ENCODE data around the gene PDE4B.
"Not testable (repeated sequence)": the region's sequence is repeated elsewhere in the genome, so short reads cannot be mapped to it uniquely, and the experiment has no call there.

PDE4B gene

DNA sequence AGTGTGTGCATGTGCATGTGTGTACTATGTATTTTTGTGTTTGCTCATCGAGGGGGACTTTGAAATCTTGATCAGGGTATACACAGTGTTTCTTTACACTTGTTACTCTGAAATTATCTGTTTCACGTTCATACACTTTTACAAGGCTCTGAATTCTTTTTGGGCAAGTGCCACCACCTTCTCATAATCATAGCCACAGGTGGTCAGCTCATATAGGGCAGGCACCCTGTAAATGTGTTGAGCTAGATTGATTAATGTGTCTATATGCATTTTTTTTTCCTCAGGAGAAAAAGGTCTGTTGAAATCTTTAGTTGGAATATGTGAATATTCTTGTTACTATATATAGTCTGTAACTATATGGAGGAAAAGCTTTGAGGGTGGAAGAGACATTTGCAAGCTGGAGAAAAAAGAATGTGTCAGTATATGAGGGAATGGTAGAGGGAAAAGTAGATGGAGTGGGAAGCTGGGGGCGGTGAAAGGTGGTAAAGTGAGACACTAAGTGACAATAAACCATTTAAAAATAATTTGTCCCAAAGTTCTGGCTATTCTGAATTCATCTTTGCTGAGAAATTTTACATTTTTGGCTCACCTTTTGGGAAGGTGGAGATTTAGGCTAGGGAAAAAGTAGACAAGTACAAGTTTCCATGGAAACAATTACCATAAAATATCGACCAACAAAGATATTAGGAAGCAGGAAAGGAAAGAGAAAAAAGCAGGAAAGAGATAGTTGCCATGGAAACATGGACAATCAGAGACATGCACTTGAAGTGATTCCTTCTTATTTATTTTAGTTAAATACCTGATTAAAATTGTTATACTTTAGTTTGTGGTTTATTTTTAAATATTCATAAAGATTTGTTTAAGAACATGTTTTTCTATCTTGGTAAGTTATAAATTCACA, 277.5 kb downstream of the PDE4B start:
- DNase-seq: no peak

DNA sequence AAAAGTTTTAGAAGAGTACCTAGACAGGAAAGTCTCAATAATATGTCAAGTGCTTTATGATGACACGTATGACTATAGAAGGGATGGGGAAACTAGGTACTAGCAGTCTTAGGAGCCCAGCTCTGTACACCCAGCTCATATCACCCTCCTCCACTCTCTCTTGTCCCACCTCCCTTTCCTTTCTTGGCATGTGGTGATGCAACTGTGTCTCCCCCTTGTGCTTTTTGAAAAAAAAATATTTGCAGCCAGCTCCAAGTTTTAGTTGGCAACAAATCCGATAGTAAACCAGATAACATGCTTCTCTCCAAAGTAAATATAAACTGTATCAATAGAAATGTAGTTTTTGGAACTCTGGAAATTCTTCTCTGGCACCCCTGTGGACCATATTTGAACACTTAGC, 280.7 kb downstream of the PDE4B start:
- no peak for DNase-seq

DNA sequence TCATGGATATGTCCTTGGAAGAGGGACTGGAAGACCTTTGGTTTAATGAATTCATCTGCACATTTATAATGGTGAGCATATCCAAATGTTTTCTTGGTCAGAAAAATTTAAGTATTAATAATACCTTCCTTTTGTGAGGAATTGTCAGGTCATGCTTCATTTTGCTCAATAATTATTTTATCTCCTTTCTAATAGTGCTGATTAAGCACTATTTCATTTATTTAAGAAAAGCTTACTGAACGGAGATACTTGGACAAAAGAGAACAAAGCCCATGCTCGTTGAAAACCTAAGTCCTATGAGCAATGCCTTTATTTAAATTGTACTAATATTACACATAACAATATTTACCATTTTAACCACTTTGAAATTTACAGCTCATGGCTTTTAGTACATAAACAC, 281.5 kb downstream of the PDE4B start:
- no peak for DNase-seq

DNA sequence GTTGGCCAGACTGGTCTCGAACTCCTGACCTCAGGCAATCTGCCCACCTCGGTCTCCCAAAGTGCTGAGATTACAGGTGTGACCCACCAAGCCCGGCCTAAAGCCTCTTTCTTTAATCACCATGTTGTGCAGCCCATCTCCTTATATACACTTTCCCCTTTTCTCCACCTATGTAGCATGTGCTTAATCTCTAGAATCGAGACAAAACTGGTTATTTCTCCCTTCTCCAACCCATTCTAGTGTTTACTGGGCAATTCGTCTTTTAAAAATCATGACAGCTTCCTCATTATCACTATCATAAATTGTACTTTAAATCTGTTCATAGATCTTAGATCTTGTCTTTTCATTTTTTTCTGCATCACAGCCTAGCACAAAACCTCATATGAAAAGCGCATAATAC, 285.7 kb downstream of the PDE4B start:
- no peak for DNase-seq

DNA sequence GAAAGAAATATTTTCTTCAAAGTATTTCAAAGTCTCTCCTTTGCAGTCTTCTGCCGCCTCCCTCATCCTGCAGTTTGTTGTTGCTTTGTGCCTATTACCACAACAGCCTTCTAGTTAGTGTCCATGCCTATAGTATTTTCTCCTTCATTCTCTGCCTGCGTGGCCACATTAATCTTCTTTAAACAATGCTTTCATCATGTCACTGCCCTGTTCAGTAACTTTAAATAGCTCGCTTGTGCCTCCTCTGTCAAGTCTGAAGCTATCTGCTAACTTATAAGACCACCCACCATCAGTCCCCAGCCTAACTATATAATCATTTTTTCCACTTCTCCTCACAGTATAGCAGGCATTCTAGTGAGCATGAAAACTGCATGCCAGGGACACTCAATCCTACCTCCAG, 290.3 kb downstream of the PDE4B start:
- no peak for DNase-seq

DNA sequence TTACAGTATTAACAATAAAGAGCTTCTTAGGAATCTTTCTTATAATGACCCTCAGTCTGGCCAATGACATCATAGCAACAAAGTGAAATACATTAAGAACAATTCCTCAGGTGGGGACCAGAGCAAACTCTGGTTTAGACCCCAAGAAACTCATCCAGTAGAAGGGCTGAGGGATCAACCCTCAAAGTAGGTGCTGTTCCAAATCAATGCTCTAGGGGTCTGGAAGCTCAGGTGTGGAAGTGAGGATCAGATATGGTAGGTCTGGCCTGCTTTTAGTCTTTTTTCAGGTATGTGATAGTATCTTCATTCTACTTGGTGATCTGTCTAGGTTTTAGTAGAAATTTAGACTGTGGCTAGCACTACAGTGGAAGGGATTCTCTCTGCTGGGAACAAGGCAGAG, 291.7 kb downstream of the PDE4B start:
- DNase-seq: peak in 1 of 5 experiments; percentile 2

DNA sequence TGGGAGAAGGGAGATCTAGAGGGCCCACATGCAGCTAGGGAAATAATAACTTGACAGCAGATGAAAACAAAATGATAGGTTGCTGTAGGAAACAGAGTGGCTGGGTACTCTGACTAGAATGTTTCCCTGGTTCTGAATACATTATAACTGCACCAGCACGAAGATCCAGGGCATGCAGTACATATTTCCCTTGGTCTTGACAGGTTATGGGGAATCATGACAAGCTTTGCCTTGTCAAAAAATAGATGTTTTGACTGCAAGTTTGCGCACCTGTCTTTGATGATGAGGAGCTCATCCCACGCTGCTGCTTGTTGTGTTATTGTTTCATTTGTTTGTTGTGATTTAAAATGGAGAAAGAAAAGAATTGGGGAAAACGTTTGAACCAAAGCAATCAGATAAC, 292.9 kb downstream of the PDE4B start:
- no peak for DNase-seq

DNA sequence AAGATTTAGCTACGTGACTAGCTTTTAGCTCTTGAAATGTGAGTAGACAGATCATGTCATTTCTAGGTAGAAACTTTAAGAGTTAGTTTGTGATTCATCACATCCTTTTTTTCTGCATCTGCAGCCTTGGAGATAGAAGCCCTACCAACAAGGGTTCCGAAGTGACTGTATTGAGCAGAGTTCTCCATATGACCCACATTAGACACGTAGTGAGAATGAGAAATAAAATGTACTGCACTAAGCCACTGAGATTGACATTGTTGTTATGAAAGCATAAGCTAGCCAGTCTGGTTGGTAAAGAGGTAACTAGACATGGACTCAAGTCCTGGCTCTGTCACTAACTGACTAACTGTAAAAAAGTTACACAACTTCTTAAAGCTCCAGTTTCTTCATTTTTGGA, 296.1 kb downstream of the PDE4B start:
- DNase-seq: no peak

DNA sequence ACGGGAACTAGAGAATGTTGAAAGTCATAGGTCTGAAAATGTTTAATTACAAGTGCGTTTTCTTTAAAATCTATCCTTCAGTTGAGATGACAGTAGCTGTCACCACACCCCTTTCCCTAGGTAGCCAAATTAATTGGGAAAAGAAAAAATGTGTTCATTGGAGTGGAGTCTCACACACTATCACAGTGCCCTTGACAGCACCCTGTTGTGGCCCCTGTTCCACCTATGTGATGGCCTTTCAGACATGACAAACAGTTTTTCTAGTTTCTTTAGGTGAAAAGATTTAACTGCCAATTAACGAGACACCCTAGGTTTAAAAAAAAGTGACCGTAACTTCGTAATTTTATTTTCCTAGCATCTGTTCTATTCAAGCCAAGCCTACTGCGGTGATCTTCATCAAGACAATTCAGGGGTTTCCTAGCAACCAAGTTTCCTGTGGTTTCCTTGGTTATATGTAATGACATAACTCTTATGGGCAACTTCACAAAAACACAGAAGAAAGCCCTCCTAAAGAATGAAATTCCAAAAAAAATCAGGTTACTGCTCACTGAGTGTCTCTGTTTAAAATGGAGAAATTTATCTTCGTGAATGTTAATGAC, 298.3 kb downstream of the PDE4B start:
- peak in 1 of 5 experiments; percentile 45 for DNase-seq

DNA sequence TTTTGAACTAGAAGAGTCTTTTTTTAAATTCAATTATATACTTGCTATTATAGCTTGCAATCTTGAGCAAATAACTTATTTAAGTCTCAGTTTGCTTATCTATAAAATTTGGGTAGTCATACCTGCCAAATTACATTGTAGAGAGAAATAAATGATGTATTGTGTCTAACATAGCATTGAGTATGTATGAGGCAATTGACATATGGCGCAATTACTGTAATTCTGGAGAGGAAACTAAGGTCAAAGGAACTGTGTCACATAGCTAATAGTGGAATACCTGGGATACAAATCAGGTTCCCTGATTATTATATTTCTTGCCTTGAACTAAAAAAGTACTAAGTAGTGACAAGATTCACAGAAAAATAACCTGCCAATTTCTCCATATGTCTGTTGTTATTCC, 302.5 kb downstream of the PDE4B start:
- no peak for DNase-seq

DNA sequence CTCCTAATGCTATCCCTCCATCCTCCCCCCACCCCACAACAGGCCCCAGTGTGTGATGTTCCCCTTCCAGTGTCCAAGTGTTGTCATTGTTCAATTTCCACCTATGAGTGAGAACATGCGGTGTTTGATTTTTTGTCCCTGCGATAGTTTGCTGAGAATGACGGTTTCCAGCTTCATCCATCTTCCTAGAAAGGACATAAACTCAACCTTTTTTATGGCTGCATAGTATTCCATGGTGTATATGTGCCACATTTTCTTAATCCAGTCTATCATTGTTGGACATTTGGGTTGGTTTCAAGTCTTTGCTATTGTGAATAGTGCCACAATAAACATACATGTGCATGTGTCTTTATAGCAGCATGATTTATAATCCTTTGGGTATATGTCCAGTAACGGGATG, 308.3 kb downstream of the PDE4B start:
- DNase-seq: not testable (repeated sequence)

DNA sequence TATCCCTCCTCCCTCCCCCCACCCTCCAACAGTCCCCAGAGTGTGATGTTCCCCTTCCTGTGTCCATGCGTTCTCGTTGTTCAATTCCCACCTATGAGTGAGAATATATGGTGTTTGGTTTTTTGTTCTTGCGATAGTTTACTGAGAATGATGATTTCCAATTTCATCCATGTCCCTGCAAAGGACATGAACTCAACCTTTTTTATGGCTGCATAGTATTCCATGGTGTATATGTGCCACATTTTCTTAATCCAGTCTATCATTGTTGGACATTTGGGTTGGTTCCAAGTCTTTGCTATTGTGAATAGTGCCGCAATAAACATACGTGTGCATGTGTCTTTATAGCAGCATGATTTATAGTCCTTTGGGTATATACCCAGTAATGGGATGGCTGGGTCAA, 311.4 kb downstream of the PDE4B start:
- DNase-seq: not testable (repeated sequence)

DNA sequence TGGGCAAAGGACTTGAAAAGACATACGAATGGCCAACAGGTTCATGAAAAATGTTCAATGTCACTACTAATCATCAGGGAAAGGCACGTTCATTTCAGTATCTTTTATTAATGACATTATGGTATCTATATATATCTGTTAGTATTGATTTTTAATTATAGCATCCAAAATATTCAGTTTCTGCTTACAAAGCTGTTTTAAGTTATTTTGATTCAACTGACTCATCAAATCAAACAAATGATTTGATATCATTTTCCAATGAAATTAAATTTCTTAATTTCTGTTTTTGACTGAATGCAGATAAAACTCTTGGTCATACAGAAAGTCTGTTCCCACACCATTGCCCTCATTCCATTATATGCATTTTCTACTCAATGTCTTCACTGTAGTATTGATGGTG, 315.9 kb downstream of the PDE4B start:
- DNase-seq: no peak

DNA sequence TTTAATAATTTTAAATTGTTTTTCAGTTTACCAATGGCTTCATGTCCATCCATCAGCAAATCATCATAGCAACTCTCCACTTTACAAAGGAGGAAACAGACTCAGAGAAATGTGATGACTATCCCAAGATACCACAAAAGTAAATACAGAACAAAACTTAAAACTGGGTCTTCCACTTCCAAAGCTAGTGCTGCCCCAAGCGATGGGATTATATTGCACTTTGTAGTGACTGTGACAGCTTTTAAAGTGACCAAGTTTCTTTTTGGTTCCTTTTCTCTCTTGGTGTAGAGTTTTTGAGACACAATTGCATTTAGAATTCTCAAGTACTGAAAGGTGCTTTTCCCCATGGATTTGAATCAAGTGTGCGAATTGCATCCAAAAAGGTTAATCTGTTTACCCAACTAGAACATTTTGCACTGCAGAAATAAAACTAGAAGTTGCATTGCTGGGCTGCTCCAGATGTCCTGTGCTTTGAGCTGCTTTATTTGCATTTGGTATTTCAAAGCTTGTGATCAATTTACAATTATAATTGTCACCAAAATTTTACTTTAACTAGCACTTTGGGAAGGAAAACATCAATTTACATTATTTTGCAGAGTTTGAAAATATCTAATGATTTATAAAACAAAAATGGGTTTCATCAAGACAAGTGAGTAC, 320.2 kb downstream of the PDE4B start:
- DNase-seq: no peak

DNA sequence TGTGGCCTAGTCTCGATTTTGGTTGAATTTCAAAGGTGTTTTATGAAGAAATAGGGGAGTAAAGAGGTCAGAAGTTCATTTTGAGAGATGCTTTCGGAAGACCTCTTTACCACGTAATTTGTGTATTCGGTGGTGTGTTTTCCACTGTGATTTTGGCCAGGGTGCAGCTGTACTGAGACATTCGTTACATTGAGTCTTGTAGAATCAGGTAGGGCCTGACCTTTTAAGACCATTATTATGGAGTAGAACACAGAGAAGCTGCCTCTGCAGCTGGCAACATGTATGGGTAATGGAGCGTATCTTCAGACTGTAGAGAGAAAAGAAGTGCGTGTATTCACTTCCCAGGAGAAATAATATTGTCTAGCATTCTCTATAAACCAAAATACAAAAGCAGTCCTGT, 326.5 kb downstream of the PDE4B start:
- DNase-seq: no peak

DNA sequence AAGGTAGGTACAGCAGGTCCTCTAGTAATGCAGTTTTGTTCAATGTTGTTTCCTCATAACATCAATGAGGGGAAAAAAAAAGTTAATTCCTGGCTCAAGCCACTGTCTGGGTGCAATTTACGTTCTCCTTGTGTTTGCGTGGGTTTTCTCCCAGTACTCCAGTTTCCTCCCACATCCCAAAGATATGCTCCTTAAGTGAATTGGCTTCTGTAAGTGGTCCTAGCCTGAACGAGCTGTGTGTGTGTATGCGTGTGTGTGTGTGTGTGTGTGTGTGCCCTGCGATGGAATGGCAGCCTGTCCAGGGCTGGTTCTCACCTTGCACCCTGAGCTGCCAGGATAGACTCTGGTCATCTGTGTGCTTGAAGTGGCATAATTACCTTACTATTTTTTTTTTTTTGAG, 332.0 kb downstream of the PDE4B start:
- no peak for DNase-seq

DNA sequence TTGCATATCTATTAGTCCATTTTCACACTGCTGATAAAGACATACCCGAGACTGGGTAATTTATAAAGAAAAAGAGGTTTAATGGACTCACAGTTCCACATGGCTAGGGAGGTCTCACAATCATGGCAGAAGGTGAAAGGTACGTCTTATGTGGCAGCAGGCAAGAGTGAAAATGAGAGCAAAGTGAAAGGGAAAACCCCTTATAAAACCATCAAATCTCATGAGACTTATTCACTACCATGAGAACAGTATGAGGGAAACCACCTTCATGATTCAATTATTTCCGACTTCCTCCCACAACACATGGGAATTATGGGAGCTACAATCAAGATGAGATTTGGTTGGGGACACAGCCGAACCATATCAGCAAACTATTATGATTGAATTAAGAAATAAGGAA, 335.9 kb downstream of the PDE4B start:
- DNase-seq: peak in 1 of 5 experiments; percentile 9

DNA sequence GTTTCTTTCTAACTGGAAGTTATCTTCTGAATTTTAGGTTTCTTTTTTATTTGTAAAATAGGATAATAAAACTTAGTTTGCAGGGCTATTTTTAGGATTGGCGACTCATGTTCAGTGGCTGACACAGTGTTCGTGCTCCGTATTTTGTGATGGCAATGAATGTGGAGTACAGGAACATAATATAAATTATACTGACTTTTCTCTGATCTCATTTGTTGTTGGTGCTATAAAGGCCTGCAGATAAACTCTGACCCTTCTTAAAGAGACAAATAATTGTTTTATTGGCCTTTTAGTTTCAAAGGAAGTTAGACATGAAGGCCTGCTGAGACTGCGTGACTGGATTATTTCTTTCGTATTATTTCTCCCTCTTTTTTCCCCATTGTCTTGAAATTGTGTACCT, 339.6 kb downstream of the PDE4B start:
- DNase-seq: no peak

DNA sequence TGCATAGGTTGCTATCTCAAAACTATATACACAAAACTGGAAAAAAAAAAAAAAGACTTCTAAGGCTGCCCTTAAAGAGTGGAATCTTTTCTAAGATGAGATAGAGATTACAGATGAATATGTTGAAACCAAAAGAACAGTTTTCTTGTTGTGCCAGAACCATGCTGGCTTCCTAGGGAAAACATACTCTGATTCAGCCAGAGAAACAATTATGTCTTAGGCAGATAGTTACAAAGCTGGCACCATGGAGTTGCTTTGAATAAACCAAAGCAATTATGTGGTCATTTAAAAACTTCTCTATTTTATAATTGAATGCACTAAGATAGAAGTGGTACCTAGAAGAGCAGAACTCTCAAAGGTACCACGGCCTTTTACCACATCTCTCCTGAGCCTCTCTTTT, 341.3 kb downstream of the PDE4B start:
- DNase-seq: no peak

DNA sequence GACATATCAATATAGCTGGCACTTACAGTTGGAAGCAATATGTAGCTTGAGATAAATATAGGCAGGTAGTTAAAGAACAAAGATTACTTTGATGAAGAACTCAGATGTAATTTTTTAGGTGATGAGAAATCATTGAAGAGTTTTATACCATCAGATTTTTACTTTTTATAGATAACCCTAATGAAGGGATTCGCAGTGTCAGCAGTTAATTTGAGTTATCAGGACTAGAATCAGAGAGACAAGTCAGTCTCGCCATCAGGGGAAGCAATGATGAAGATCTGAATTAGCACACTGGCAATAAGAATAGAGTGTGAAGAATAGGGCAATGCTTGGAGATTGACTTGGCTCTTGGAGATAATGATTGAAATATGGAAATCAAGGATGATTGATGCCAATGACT, 342.5 kb downstream of the PDE4B start:
- DNase-seq: no peak

DNA sequence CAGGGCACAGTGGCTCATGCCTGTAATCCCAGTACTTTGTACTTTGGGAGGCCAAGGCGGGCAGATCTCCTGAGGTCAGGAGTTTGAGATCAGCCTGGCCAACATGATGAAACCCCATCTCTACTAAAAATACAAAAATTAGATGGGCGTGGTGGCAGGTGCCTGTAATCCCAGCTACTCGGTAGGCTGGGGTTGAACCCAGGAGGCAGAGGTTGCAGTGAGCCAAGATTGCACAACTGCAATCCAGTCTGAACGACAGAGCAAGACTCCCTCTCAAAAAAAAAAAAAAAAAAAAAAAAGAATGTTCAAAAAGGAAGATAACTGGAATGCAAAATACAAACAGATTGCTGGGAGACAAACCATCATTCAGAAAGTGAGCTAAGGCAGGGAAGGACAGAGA, 343.7 kb downstream of the PDE4B start:
- not testable (repeated sequence) for DNase-seq

DNA sequence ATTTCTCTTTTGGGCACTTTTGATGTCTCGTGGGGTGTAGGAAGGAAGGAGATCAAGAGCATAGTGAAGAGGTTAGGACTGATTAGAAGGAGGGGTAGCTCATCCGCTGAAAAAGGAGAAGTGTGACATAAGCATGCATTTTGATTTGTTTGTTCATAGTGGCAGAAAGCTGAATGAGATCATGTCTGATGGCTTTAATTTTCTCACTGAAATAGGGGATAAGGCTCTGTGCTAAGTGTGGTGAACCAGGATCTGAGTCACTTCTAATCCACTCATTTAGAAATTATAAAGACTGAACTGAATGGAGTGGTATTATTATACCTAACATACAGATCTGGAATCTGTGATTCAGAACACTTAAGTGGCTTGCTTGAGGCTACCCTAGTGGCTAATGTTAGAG, 344.5 kb downstream of the PDE4B start:
- peak in 1 of 5 experiments; percentile 6 for DNase-seq

DNA sequence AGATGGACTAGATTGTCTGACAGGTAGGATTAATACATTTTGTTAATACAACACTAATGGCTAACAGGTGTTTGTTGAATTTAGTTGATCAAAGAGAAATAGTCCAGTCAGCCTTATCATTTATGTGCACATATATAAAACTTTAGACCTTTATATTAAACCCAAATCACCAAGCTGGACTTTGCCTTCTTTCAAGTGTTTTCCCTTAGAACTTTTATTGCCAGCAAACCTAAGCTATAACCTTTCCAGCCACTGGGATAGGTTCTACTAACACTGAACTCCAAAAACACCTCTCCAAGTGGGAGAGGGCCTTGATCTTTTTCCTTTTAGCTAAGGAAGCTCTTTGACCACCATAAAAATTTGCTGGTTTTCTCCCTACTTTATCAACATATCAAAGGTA, 345.9 kb downstream of the PDE4B start:
- no peak for DNase-seq

DNA sequence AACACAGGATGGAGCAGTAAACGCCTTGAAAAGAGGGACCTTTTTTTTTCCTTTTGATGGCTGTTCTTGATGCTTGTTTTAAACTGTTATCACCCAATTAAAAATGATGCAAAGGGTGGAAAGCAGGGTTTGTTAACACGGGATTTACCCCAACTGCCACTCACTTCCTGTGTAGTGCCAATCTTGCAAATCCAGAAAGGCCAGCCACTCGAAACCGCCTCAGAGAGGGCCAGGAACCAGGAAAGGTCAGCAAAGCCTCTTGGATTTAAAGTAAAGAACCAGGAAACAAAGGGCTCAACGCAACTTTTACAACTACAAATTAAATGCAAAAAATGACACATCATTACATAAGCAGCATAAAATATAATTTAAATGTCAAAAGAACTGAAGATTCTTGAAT, 347.4 kb downstream of the PDE4B start:
- DNase-seq: no peak

Measured in T-helper 2 cell (primary cell).